Vagina (tissue), 2 donors: Measurements from ENCODE around the gene MSL1. TPM values are rescaled to one million over a fixed set of nuclear protein-coding genes. Genes with fewer than 3 reads are reported as not detected.
A peak's percentile ranks its signal among the peaks of the same experiment; 100 is the strongest.

ENCODE experiments used
- DNase-seq, 2 donors: peaks; one replicate each; pipeline ENCODE4 v3.0.0-alpha.2; 2017; ENCODE audit errors: extremely low spot score in 2 of 2
- H3K27ac ChIP-seq: fragments of 200-600 bp; sonication (generic); one replicate; pipeline ENCODE4 v1.5.1; 2019
- H3K27me3 ChIP-seq: fragments of 200-600 bp; sonication (generic); one replicate; pipeline ENCODE4 v1.5.1; 2019
- H3K36me3 ChIP-seq, 2 donors: fragments of 200-600 bp; sonication (generic); one replicate each; pipeline ENCODE4 v1.5.1; 2017 to 2019
- H3K4me1 ChIP-seq: fragments of 200-600 bp; sonication (generic); one replicate; pipeline ENCODE4 v1.5.1; 2019
- H3K4me3 ChIP-seq, 2 donors: fragments of 200-600 bp; sonication (generic); 1 replicate in 1 of 2; 2 replicates in 1 of 2; pipeline ENCODE4 v1.5.1; 2016 to 2019
- H3K9me3 ChIP-seq: fragments of 200-600 bp; sonication (generic); one replicate; pipeline ENCODE4 v1.5.1; 2019
- CTCF ChIP-seq, 3 experiments: fragments of 450-650 bp in 2 of 3; fragments of 200-600 bp in 1 of 3; sonication (generic) in 1 of 3; IDR thresholded peaks; one replicate each; pipeline ENCODE4 v1.5.1; 2017 to 2019; ENCODE audit warnings: antibody characterized with exemption in 3 of 3, mild to moderate bottlenecking in 2 of 3, moderate library complexity in 2 of 3
- POLR2A ChIP-seq, 2 donors: fragments of 450-650 bp; IDR thresholded peaks; one replicate each; pipeline ENCODE4 v1.6.1; 2017; ENCODE audit warnings: antibody characterized with exemption in 2 of 2, mild to moderate bottlenecking in 2 of 2, moderate library complexity in 2 of 2
- POLR2AphosphoS5 ChIP-seq, 2 donors: sonication (generic); formaldehyde crosslinking; IDR thresholded peaks; one replicate each; pipeline ENCODE4 v1.9.0; 2017; ENCODE audit warnings: antibody characterized with exemption in 2 of 2, mild to moderate bottlenecking in 2 of 2, low read depth in 1 of 2; ENCODE audit not compliant: insufficient read depth in 1 of 2
- intact Hi-C: fragments of 100-400 bp; cut with DNase I; formaldehyde crosslinking; loops from one replicate; pipeline ENCODE4 v1.15.1; 2023
- microRNA-seq: library from miRNA; unstranded; fragments of <30 nt; microRNA quantifications from one replicate; pipeline ENCODE4, GENCODE V29; 2017; ENCODE audit warnings: borderline number of aligned reads, borderline replicate concordance
- total RNA-seq: library from RNA; depleted of rRNA; stranded (reverse); fragments of >200 nt; gene quantifications from one replicate; pipeline ENCODE4 v1.2.3, GENCODE V29; 2016

MSL1 gene
- total RNA-seq, 1 donor from 2014 or later = 62.4 TPM

- Histone ChIP-seq H3K27me3 (no peaks in the 10 kb centered on the region), H3K9me3 (no peaks in the 10 kb centered on the region), H3K4me1 (peaks cover 29% of the 10 kb centered on the region), H3K4me3 (peak overlapping the region in 1 of 2 donors; percentile 73), H3K36me3 (no peaks in the 10 kb centered on the region), H3K27ac (peak overlapping the region; percentile 74)
- DNase-seq = no peak
- TF ChIP-seq CTCF (IDR thresholded peaks at IDR 0.05) (no peak), POLR2AphosphoS5 (IDR thresholded peaks at IDR 0.05; ENCODE audit: insufficient read depth in 1 of 2, low read depth in 1 of 2) (no peak), POLR2A (IDR thresholded peaks at IDR 0.05) (no peak)
- intact Hi-C loops = loop anchor here (10.0 kb wide), 1 partner anchor 115 kb away; the partner anchor contains the start of gene THRA
These were observed 58.3 kb downstream of the MSL1 start for GRCh38 chr17:40179923-40180659.

DNA sequence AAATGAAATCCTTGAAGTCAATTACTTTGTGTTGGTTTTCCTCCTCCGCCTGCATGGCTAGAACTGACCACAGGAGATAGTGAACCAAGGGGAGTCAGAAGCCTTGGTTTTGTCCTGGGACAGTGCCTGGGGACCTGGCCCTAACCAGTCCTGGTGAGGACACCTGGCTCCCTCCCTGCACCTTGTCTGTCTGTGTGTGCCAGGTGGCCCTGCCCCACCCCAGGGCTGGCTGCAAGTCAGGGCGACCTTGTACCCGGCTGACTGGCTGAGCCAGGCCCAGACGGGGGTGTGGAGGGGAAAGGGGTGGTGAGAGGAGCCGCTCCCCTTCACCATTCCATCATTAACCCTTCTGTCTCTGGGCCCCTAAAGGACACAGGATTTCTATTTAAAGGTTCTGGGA lies 58.9 kb downstream of the MSL1 start:
- peak overlapping the region; percentile 74 for H3K27ac ChIP-seq
- peak overlapping the region in 1 of 2 donors; percentile 73 for H3K4me3 ChIP-seq
- H3K27me3 ChIP-seq = no peaks in the 10 kb centered on the region
- TF ChIP-seq CTCF (IDR thresholded peaks at IDR 0.05) (no peak), POLR2A (IDR thresholded peaks at IDR 0.05) (no peak), POLR2AphosphoS5 (IDR thresholded peaks at IDR 0.05; ENCODE audit: insufficient read depth in 1 of 2, low read depth in 1 of 2) (peak in 1 of 2 donors; percentile 54)
- H3K4me1 ChIP-seq = peaks cover 29% of the 10 kb centered on the region
- no peaks in the 10 kb centered on the region for H3K9me3 ChIP-seq
- intact Hi-C loops = no loop called here
- DNase-seq = no peak
- no peaks in the 10 kb centered on the region for H3K36me3 ChIP-seq

DNA sequence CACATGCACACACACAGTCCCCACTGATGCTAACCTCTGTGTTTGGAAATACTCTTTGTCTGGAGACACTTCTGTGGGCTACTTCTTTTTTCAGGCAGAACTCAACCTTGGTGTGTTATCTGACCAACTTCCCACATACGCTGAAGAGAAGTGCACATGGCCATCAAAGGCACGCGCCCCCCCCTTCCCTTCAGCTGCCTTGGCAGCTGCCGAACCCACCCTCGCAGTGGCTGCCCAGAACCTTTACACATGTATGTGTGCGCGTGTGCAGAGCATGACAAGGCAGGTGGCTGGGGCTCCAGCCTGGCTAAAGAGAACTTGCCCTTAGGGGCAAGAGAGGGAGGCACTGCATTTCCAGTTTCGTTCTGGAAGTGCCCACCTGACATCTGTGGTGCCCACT lies 59.4 kb downstream of the MSL1 start:
- H3K27ac ChIP-seq = peak overlapping the region; percentile 52
- intact Hi-C loops = no loop called here
- no peak for TF ChIP-seq POLR2A (IDR thresholded peaks at IDR 0.05)
- no peak for TF ChIP-seq POLR2AphosphoS5 (IDR thresholded peaks at IDR 0.05; ENCODE audit: insufficient read depth in 1 of 2, low read depth in 1 of 2)
- no peak for TF ChIP-seq CTCF (IDR thresholded peaks at IDR 0.05)

DNA sequence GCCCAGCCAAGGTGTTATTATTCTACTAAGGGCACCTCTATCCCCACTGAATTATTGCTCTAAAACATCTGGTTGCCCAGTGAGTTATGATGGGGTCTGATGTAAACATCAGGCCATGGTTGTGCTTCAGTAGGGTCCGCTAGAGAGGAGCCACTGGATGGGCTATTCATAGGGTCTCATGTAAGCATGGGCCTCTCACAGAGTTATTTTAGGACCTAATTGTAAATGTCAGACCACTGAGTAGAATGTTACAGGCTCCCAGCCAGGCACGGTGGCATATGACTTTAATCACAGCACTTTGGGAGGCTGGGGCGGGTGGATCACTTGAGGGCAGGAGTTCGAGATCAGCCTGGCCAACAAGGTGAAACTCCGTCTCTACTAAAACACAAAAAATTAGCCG lies 60.8 kb downstream of the MSL1 start:
- Histone ChIP-seq H3K27me3 (no peaks in the 10 kb centered on the region), H3K9me3 (no peaks in the 10 kb centered on the region), H3K4me1 (peaks cover 12% of the 10 kb centered on the region), H3K36me3 (no peaks in the 10 kb centered on the region), H3K27ac (no peak overlapping the region), H3K4me3 (no peak overlapping the region)
- TF ChIP-seq POLR2AphosphoS5 (IDR thresholded peaks at IDR 0.05; ENCODE audit: insufficient read depth in 1 of 2, low read depth in 1 of 2) (no peak), CTCF (IDR thresholded peaks at IDR 0.05) (no peak), POLR2A (IDR thresholded peaks at IDR 0.05) (no peak)
- intact Hi-C loops = no loop called here
- no peak for DNase-seq

More for the DNA sequence above, 59.4 kb downstream of the MSL1 start:
- no peaks in the 10 kb centered on the region for H3K9me3 ChIP-seq
- no peaks in the 10 kb centered on the region for H3K36me3 ChIP-seq
- no peaks in the 10 kb centered on the region for H3K27me3 ChIP-seq
- peak overlapping the region in 1 of 2 donors; percentile 4 for H3K4me3 ChIP-seq
- H3K4me1 ChIP-seq = peaks cover 24% of the 10 kb centered on the region
- DNase-seq = no peak

Small RNA genes lying within 50 kb of the gene (microRNA-seq; reads per million reads assigned to microRNA genes)
- 1.9 reads per million for gene MIR6866

Other genes starting within 250 kb of the MSL1 start
- gene GSDMB, start 203.3 kb upstream of the MSL1 start, total RNA-seq = 10.8 TPM
- 42.7 TPM for gene ORMDL3, start 194.4 kb upstream of the MSL1 start, total RNA-seq
- gene LRRC3C, start 194.2 kb upstream of the MSL1 start, total RNA-seq = not detected
- 0.74 TPM for gene GSDMA, start 159.0 kb upstream of the MSL1 start, total RNA-seq
- 95.0 TPM for gene PSMD3, start 141.2 kb upstream of the MSL1 start, total RNA-seq
- gene CSF3, start 106.5 kb upstream of the MSL1 start, total RNA-seq = 25.3 TPM
- 106 TPM for gene MED24, start 67.6 kb upstream of the MSL1 start, total RNA-seq
- 40.3 TPM for gene THRA, start 59.0 kb upstream of the MSL1 start, total RNA-seq
- gene NR1D1, start 21.4 kb upstream of the MSL1 start, total RNA-seq = 15.0 TPM
- gene CASC3, start 18.6 kb downstream of the MSL1 start, total RNA-seq = 40.0 TPM
- 144 TPM for gene RAPGEFL1, start 55.5 kb downstream of the MSL1 start, total RNA-seq
- 10.6 TPM for gene WIPF2, start 97.3 kb downstream of the MSL1 start, total RNA-seq
- 3.7 TPM for gene CDC6, start 165.9 kb downstream of the MSL1 start, total RNA-seq
- gene RARA, start 187.2 kb downstream of the MSL1 start, total RNA-seq = 58.9 TPM
- gene GJD3, start 242.8 kb downstream of the MSL1 start, total RNA-seq = 12.0 TPM